ENCODE results near the gene ST8SIA4.
"Not testable (repeated sequence)": the region's sequence is repeated elsewhere in the genome, so short reads cannot be mapped to it uniquely, and the experiment has no call there.

Gene ST8SIA4

GRCh38 chr5:100828071-100828897 is 74.8 kb downstream of the ST8SIA4 start:
- DNase-seq (ENCODE audit: low spot score): no peak

- DNase-seq (ENCODE audit: low spot score): peak; percentile 76
Observed at GRCh38 chr5:100827481-100827889, 75.6 kb downstream of the ST8SIA4 start.

GRCh38 chr5:100826133-100826532 is 76.9 kb downstream of the ST8SIA4 start:
- DNase-seq (ENCODE audit: low spot score): no peak

DNA sequence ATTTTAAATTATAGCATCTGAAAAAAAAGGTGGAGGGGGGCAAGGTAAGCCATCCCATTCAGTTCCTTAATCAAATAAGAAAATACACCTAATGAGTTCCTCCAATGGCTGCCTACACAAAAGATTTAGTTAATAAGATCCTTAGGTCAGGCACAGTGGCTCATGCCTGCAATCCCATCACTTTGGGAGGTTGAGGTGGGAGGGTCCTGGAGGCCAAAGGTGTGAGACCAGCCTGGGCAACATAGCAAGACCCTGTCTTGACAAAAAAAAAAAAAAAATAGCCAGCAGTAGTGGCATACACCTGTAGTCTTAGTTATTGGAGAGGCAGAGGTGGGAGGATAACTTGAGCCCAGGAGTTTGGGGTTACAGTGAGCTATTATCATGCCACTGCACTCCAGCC is 78.4 kb downstream of the ST8SIA4 start:
- no peak for DNase-seq (ENCODE audit: low spot score)

GRCh38 chr5:100823812-100824211 is 79.3 kb downstream of the ST8SIA4 start:
- no peak for DNase-seq (ENCODE audit: low spot score)

- DNase-seq (ENCODE audit: low spot score): no peak
Observed at GRCh38 chr5:100821751-100822150, 81.3 kb downstream of the ST8SIA4 start.

- DNase-seq (ENCODE audit: low spot score): no peak
Observed at GRCh38 chr5:100818340-100818739, 84.7 kb downstream of the ST8SIA4 start.

- no peak for DNase-seq (ENCODE audit: low spot score)
Observed at GRCh38 chr5:100803397-100803796, 99.7 kb downstream of the ST8SIA4 start.

DNA sequence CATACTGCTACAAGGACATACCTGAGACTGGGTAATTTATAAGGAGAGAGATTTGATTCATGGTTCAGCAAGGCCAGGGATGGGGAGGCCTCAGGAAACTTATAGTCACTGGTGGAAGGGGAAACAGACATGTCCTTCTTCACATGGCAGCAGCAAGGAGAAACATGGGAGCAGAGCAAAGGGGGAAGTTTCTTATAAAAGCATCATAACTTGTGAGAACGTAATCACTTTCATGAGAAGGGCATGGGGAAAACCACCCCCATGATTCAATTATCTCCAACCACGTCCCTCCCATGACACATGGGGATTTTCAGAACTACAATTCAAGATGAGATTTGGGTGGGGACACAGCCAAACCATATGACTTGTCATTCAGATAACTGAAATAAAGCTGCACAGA is 100.9 kb downstream of the ST8SIA4 start:
- no peak for DNase-seq (ENCODE audit: low spot score)

- no peak for DNase-seq (ENCODE audit: low spot score)
Observed at GRCh38 chr5:100800562-100800961, 102.5 kb downstream of the ST8SIA4 start.

DNA sequence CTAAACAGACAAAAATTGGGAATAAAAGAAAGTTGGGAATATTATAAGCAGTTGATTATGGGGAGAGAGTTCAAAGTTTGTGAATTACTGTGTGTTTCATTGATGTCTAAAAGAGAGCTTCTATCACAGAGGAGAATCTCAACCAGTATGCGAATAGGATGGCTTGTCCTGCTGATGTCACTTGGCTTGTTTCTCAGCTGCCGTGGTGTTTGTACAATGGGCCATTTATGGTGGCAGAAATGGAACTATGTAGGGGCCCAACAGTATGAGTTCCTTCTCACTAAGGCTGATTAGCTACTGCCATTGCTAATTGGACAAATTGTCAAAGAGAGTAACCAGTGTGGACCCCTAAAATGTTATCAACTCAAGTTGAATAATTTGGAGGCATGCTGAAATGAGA is 103.9 kb downstream of the ST8SIA4 start:
- DNase-seq (ENCODE audit: low spot score): no peak

- DNase-seq (ENCODE audit: low spot score): no peak
Observed at GRCh38 chr5:100797861-100798260, 105.2 kb downstream of the ST8SIA4 start.

- DNase-seq (ENCODE audit: low spot score): no peak
Observed at GRCh38 chr5:100796851-100797250, 106.2 kb downstream of the ST8SIA4 start.

DNA sequence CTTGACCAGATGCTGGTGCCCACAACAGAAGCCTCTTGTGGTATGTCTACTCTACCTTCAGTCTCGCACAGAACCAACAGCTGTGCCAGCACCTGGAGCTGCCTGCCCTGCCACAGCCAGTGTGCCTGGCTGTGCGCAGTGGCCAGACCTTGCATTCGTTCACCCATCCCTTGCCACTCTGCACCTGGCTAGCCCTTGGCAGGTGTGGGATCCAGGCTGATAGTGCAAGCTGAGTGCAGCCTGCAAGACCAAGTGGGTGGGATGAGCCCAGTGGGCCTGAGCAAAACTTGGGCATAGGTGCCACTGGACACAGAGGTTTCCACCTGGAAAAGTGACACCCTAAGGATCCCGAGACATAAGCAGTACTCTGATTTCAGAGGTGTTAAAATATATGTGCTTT is 108.2 kb downstream of the ST8SIA4 start:
- DNase-seq (ENCODE audit: low spot score): no peak

DNA sequence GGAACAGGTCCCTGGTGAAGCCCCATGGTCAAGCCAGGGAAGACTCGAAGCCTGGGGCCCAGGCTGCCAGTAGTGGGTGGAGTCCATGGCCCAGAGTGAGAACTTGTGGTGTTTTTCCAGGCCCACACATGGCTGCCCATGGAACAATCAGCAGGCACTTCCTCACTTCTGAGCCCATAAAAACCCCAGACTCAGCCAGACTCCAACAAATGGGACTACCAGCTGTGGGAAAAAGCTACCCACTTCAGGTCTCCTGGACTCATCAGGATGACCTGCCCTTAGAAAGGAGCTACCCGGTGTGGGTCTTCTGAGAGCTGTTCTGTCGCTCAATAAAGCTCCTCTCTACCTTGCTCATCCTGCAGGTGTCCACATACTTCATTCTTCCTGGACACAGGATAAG is 108.9 kb downstream of the ST8SIA4 start:
- no peak for DNase-seq (ENCODE audit: low spot score)

- no peak for DNase-seq (ENCODE audit: low spot score)
Observed at GRCh38 chr5:100792781-100793180, 110.3 kb downstream of the ST8SIA4 start.

DNA sequence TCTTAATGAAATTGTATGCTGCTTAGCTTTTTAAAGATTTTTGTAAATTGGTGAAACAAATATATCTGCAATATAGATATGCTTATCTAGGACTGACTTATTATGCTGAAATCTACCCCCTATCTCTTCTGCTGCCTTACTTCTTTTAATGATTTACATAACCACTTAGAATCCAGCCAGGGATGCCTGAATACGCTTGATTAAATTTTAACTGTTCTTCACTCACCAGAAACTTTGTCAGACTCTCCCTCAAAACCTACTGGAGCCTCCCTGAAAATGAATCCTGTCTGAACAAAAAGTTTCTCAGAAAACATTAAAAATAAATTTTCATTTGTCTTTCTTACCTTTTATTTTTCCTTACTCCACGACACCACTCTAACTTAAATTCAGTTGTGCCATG is 111.7 kb downstream of the ST8SIA4 start:
- DNase-seq (ENCODE audit: low spot score): no peak

- DNase-seq (ENCODE audit: low spot score): no peak
Observed at GRCh38 chr5:100790951-100791350, 112.1 kb downstream of the ST8SIA4 start.

DNA sequence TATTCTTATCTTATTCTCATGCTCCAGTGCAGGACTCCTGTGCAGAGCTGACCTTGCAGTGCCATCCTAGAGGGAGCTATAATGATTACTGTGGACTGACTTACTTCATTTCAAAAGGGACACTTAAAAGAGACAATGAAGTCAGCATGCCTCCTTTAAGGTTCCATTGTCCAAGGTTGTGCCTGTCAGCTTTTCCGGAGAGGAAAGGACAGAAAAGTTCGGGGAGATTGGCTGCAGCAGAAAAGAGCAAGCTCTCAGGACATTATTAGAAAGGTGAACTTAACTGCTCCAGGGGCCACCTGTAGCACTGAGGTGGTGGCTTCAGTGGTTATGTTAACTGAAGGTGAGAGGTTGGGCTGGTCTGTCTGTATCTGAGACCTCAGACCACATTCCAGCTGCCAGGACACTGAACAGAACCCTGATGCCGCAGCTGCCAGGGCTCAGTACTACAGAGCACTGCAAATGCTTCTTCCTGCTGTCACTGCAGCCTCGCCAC is 112.9 kb downstream of the ST8SIA4 start:
- DNase-seq (ENCODE audit: low spot score): peak; percentile 15

DNA sequence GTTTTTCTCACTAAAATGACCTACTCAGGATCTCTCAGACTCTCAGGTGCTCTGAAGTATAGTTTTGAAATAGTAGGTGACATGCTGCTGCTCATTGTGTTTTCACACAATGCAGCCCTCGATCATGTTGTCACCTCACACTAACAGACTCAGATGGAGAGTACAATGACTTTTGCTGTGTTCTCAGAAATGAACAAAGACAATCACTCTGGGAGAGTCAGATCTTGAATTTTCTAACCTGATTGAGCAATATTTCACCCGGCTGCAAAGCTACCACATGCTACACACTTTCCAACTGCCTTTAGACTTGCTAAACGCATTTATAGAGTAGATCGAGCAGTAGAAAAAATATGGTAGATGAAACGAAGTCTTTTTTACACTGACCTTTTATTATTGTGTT is 113.4 kb downstream of the ST8SIA4 start:
- DNase-seq (ENCODE audit: low spot score): no peak

DNA sequence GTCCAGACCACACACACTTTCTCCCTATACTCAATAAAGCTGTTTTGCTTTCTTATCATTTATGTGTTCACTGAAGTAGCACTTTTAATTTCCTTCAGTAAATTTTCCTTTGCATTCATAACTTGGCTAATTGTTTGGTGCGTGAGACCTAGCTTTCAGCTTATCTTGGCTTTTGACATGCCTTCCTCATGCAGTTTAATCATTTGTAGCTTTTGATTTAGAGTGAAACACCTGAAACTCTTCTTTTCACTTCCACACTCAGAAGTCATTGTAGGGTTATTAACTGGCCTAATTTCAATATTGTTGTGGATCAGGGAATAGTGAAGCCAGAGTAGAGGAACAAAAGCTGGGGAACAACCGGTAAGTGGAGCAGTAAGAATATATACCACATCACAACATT is 114.7 kb downstream of the ST8SIA4 start:
- DNase-seq (ENCODE audit: low spot score): no peak

GRCh38 chr5:100787648-100788047 is 115.4 kb downstream of the ST8SIA4 start:
- DNase-seq (ENCODE audit: low spot score): no peak

DNA sequence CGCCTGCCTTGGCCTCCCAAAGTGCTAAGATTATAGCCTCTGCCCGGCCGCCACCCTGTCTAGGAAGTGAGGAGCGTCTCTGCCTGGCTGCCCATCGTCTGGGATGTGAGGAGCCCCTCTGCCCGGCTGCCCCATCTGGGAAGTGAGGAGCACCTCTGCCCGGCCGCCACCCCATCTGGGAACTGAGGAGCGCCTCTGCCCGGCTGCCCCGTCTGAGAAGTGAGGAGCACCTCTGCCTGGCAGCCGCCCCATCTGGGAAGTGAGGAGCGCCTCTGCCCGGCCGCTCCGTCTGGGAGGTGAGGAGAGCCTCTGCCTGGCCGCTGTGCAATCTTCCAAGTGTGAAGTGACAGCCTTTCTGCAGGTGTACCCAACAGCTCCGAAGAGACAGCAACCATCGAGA is 117.5 kb downstream of the ST8SIA4 start:
- not testable (repeated sequence) for DNase-seq (ENCODE audit: low spot score)

DNA sequence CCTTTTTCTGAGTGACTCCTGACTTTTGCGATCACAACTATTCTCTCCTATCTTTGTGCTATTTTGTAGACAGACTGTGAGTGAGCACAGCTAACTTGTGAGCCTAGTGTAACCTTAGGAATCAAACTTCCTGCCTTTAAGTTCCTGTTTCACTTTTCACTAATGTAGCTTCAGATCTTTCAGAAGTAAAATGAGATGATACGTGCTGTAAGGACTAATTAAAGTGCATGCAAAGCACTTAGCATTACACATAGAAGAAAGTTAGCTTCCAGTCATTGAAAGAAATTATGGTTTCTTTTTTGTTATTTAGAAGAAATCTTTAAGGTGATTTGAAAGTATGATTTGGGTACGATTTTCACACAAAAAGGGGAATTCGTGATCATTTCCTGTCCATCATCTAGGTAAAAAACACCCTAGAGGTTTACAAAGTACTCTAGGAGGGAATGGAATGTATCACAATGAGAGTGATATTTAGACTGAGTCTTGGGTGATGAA is 122.7 kb downstream of the ST8SIA4 start:
- DNase-seq (ENCODE audit: low spot score): no peak
